SJSA1 (cell line): ENCODE results near the gene SLC22A5. TPM values are rescaled to one million over a fixed set of nuclear protein-coding genes. Genes with fewer than 3 reads are reported as not detected.
A peak's percentile ranks its signal among the peaks of the same experiment; 100 is the strongest.
"Not testable (repeated sequence)": the region's sequence is repeated elsewhere in the genome, so short reads cannot be mapped to it uniquely, and the experiment has no call there.

Source experiments
- DNase-seq, 2 experiments: peaks; one replicate each; pipeline ENCODE4 v3.0.0-alpha.2; 2015 to 2020; ENCODE audit warnings: low spot score in 2 of 2, low read depth in 1 of 2
- H3K27ac ChIP-seq: fragments of 250-450 bp; sonication (Bioruptor Pico); 2 replicates; pipeline ENCODE4 v1.5.1; 2020; ENCODE audit warnings: mild to moderate bottlenecking, moderate library complexity
- H3K27me3 ChIP-seq: fragments of 250-450 bp; sonication (Bioruptor Pico); replicated peaks from 2 replicates; pipeline ENCODE4 v1.5.1; 2020; ENCODE audit warnings: mild to moderate bottlenecking, moderate library complexity
- H3K36me3 ChIP-seq: fragments of 250-450 bp; sonication (Bioruptor Pico); 2 replicates; pipeline ENCODE4 v1.5.1; 2020; ENCODE audit warnings: mild to moderate bottlenecking
- H3K4me1 ChIP-seq: fragments of 250-450 bp; sonication (Bioruptor Pico); replicated peaks from 2 replicates; pipeline ENCODE4 v1.6.1; 2021; ENCODE audit warnings: mild to moderate bottlenecking
- H3K4me3 ChIP-seq: fragments of 250-450 bp; sonication (Bioruptor Pico); 2 replicates; pipeline ENCODE4 v1.5.1; 2020; ENCODE audit warnings: mild to moderate bottlenecking
- H3K9me3 ChIP-seq: fragments of 250-450 bp; sonication (Bioruptor Pico); replicated peaks from 2 replicates; pipeline ENCODE4 v1.5.1; 2020; ENCODE audit warnings: mild to moderate bottlenecking
- total RNA-seq: library from RNA; depleted of rRNA; stranded (reverse); fragments of >200 nt; shearing (Covaris generic); gene quantifications from 2 replicates; pipeline ENCODE4 v1.2.3, GENCODE V29; 2014

SLC22A5 gene
- total RNA-seq, 1 experiment from 2014 or later = 3.5 TPM

- H3K27ac ChIP-seq, H3K9me3 ChIP-seq, H3K4me1 ChIP-seq, H3K4me3 ChIP-seq, DNase-seq, H3K36me3 ChIP-seq, H3K27me3 ChIP-seq: not testable (repeated sequence)
Observed at GRCh38 chr5:132404041-132404440, 34.5 kb downstream of the SLC22A5 start.

DNA sequence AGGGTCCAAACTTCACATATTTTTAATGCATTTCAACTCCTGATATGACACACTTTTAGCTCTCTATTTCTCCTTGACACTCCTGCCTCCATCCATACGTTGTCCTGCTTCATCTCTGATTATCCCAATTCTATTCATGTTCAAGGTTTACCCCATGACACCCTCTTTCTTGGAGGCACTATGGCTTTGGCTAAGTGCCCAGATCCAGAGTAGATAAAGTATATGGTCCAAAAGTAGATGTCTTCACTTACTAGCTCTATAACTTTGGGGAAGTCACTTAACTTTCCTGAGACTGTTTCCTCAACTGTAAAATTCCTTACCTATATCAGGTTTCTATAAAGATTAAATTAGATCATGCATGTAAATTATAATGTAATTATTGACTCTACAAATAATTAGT, 36.1 kb downstream of the SLC22A5 start:
- H3K4me1 ChIP-seq = peaks cover 14% of the 10 kb centered on the region

DNA sequence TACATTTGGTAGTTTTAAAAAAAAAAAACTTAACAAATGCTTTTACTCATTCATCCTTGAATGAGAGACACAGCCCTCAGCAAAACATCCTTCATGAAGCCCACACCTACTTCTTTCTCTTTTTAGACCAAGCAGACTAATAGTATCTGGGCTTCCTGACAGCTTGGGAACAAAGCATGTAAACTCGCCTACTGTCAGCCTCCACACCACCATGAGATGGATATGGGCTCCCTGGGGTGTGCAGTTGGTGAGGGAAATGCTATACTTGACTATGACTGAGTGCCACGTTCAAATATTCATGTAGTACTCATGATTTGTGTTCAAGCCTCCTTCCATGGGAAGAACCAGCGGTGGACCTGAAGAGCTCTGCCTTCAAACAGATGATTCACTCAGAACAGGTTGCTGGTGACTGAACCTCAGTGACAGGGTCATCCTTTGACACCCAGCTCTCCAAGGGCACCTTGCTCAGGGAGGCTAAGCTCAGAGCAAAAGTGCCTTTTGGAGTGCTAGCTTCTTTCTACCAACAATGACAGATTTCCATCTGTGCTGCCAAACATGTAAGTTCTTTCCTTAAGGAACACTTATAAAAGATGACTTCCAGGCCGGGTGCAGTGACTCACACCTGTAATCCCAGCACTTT, 36.8 kb downstream of the SLC22A5 start:
- Histone ChIP-seq H3K4me1 (peaks cover 18% of the 10 kb centered on the region), H3K36me3 (peaks cover 7% of the 10 kb centered on the region), H3K4me3 (no peak overlapping the region), H3K27me3 (no peaks in the 10 kb centered on the region), H3K9me3 (no peaks in the 10 kb centered on the region), H3K27ac (no peak overlapping the region)
- DNase-seq = no peak

More for the DNA sequence above, 36.1 kb downstream of the SLC22A5 start:
- DNase-seq = no peak
- Histone ChIP-seq H3K4me3 (no peak overlapping the region), H3K9me3 (no peaks in the 10 kb centered on the region), H3K27ac (no peak overlapping the region), H3K27me3 (0 out of 2 replicates have a peak, but pooled peaks cover 3% of the 10 kb centered on the region), H3K36me3 (peaks cover 3% of the 10 kb centered on the region)

GRCh38 chr5:132407970-132408369, 38.5 kb downstream of the SLC22A5 start:
- H3K36me3 ChIP-seq = peaks cover 7% of the 10 kb centered on the region
- no peak overlapping the region for H3K27ac ChIP-seq
- peaks cover 25% of the 10 kb centered on the region for H3K4me1 ChIP-seq
- H3K27me3 ChIP-seq = no peaks in the 10 kb centered on the region
- no peak overlapping the region for H3K4me3 ChIP-seq
- DNase-seq = no peak
- H3K9me3 ChIP-seq = no peaks in the 10 kb centered on the region

DNA sequence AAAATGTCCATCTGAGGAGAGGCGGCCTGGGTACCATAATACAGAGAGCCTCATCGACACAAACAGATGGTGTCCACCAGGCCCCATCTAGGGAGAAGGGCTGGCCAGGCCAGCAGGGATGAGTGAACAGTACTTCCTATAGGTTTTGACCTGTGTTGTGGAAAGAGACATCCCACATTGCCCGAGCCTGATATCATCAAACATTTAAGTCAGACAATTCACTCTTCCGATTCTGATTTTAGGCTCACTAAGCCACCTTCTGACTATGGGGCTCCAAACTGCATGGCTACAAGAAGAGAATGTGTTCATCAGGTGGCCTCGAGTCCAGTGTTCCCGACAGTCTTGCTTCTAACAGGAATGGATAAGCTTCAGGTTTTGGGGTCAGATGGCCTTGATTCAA, 38.9 kb downstream of the SLC22A5 start:
- H3K4me1 ChIP-seq = peaks cover 25% of the 10 kb centered on the region
- H3K36me3 ChIP-seq = peaks cover 7% of the 10 kb centered on the region
- H3K27me3 ChIP-seq = no peaks in the 10 kb centered on the region

DNA sequence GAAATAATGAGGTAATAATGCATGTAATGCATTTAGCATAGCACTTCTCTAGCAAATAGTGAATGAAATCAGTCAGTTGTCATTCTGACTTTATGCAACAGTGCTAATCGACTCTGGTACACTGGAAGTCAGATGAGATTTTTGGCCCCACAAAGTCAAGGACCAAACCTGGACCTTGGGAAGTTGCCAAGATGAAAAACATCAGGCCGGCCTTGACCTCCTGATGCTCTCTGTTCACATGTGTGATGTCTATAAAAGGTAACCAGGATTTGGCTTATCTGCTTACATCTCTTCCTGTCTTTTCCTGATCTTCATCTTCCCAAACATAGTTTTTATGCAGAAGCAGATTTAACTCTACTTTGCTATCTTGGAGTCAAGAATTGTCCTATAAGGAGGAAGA, 39.5 kb downstream of the SLC22A5 start:
- Histone ChIP-seq H3K9me3 (no peaks in the 10 kb centered on the region), H3K27ac (no peak overlapping the region), H3K36me3 (peaks cover 7% of the 10 kb centered on the region), H3K27me3 (no peaks in the 10 kb centered on the region), H3K4me1 (peaks cover 25% of the 10 kb centered on the region), H3K4me3 (no peak overlapping the region)
- DNase-seq = no peak

More for the DNA sequence above, 38.9 kb downstream of the SLC22A5 start:
- no peaks in the 10 kb centered on the region for H3K9me3 ChIP-seq
- no peak overlapping the region for H3K27ac ChIP-seq
- no peak for DNase-seq
- no peak overlapping the region for H3K4me3 ChIP-seq

GRCh38 chr5:132410451-132411303, 41.2 kb downstream of the SLC22A5 start:
- Histone ChIP-seq H3K27me3 (no peaks in the 10 kb centered on the region), H3K4me3 (peak overlapping the region; percentile 88), H3K9me3 (no peaks in the 10 kb centered on the region), H3K4me1 (peaks cover 41% of the 10 kb centered on the region), H3K36me3 (peaks cover 7% of the 10 kb centered on the region), H3K27ac (peak overlapping the region; percentile 88)
- DNase-seq = peak; percentile 87 to 90

DNA sequence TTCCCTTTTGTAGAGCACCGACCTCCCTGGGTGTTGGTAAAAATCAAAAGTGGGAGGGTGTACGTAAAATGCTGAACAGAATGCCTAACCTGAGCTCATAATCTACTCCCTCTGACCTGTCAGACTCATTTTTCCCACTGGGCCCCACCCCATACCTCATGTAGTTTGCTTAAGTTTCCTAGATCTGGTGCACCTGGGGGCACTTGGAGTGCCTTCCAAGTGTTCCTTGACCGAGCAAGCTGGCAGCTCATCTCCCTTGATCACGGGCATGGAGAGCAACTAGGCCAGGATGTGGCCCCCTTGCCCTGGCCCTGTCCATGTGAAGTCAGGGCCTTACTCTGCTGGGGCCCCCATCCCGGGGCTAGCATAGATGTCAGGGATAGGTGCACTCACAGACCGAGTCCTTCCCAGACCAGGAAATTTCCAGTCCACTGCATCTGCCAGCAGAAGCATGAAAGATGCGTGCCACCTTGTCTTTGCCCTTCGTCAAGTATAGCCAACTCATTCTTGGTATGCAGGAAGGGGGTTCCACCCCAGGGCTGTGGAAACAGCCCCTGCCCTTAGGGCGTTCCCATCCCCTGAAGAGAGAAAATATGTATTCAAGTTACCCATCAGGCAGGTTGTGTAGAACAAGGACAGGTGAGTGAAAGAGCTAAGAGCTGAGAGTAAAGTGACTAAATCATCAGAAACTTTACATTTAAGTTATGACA, 41.9 kb downstream of the SLC22A5 start:
- no peaks in the 10 kb centered on the region for H3K27me3 ChIP-seq
- H3K27ac ChIP-seq = peak overlapping the region; percentile 88
- no peak for DNase-seq
- no peaks in the 10 kb centered on the region for H3K9me3 ChIP-seq
- H3K4me1 ChIP-seq = peaks cover 41% of the 10 kb centered on the region
- H3K4me3 ChIP-seq = peak overlapping the region; percentile 88
- H3K36me3 ChIP-seq = peaks cover 7% of the 10 kb centered on the region

GRCh38 chr5:132413567-132413966, 44.1 kb downstream of the SLC22A5 start:
- Histone ChIP-seq H3K27ac (no peak overlapping the region), H3K4me1 (peaks cover 41% of the 10 kb centered on the region), H3K9me3 (no peaks in the 10 kb centered on the region), H3K36me3 (peaks cover 7% of the 10 kb centered on the region), H3K27me3 (no peaks in the 10 kb centered on the region), H3K4me3 (no peak overlapping the region)
- no peak for DNase-seq

GRCh38 chr5:132414634-132415378, 45.3 kb downstream of the SLC22A5 start:
- Histone ChIP-seq H3K27ac (peak overlapping the region; percentile 60), H3K4me1 (peaks cover 46% of the 10 kb centered on the region)
- peak in 1 of 2 experiments; percentile 52 for DNase-seq

DNA sequence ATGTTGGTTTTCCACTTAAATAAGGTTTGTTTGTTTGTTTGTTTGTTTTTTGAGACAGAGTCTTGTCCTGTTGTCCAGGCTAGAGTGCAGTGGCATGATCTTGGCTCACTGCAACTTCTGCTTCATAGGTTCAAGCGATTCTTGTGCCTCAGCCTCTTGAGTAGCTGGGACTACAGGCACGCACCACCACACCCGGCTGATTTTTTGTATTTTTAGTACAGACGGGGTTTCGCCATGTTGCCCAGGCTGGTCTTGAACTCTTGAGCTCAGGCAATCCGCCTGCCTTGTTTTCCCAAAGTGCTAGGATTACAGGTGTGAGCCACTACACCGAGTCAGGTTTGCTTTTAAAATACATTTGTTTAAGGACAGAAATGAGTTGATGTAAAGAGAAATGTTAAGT, 46.0 kb downstream of the SLC22A5 start:
- H3K4me1 ChIP-seq = peaks cover 46% of the 10 kb centered on the region
- DNase-seq = not testable (repeated sequence)

More at GRCh38 chr5:132414634-132415378, 45.3 kb downstream of the SLC22A5 start:
- Histone ChIP-seq H3K27me3 (no peaks in the 10 kb centered on the region), H3K4me3 (no peak overlapping the region), H3K9me3 (no peaks in the 10 kb centered on the region), H3K36me3 (peaks cover 7% of the 10 kb centered on the region)

DNA sequence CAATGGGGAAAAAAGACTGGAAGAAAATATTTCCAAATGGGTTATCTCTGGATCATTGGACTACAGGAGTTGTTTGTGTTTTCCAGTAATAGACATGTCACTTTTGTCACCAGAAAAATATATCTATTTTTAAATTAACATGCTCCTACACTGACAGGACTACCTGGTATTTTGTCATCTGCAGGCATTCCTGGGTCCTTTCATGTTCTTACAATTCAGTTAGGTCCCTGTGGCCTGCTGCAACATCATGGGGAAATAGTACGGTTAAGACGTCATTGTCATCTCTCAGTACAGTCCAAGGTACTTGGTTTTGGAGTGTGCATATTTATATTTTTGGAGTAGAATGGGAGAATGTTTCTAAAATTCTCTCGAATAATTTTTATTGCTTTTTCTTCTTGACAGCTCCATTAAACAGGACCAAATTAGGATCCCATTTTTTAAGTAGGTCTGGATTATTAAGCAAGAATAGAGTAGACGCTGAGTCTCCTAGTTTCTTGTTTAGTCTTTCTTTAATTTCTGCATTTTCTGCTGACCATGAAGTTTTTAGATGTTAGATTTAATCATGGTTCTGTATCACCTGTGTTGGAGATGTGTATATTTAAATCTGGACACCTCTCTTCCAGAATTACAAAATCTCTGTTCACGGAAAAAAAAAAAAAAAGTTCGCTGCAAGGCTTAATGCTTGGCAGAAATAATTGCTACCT, 46.9 kb downstream of the SLC22A5 start:
- H3K27me3 ChIP-seq = no peaks in the 10 kb centered on the region
- peaks cover 42% of the 10 kb centered on the region for H3K4me1 ChIP-seq
- no peaks in the 10 kb centered on the region; the same call in 1 of the 2 replicates for H3K36me3 ChIP-seq
- DNase-seq = no peak
- no peak overlapping the region for H3K27ac ChIP-seq
- no peaks in the 10 kb centered on the region for H3K9me3 ChIP-seq
- no peak overlapping the region for H3K4me3 ChIP-seq

More for the DNA sequence above, 46.0 kb downstream of the SLC22A5 start:
- not testable (repeated sequence) for H3K27me3 ChIP-seq, H3K36me3 ChIP-seq, H3K4me3 ChIP-seq, H3K9me3 ChIP-seq
- H3K27ac ChIP-seq = peak overlapping the region; percentile 60

DNA sequence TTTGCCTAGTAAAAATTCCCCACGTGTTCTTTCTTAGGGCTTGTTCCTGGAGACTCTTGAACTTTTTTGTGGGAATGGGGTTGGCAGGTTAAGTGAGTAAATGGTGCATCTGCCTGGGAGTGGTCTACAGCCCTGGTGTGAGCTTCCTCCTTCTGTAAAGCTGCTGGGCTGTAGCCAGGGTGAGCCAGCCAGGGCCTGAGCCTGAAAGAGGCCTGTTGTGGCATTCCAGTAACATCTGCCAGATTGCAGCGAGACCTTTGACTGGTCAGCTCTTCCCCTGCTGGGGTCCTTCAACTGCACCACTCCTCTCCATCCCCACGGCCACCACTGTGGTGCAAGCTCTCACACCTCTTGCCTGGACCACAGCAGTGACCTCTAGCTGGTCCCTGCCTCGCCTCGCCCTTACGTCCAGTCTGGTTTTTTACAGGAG, 47.5 kb downstream of the SLC22A5 start:
- DNase-seq = no peak
- peaks cover 38% of the 10 kb centered on the region for H3K4me1 ChIP-seq

More for the DNA sequence above, 47.5 kb downstream of the SLC22A5 start:
- Histone ChIP-seq H3K36me3 (no peaks in the 10 kb centered on the region; the same call in 1 of the 2 replicates), H3K9me3 (no peaks in the 10 kb centered on the region), H3K27me3 (no peaks in the 10 kb centered on the region), H3K27ac (no peak overlapping the region), H3K4me3 (no peak overlapping the region)
